Sigmoid colon (tissue), 4 donors: Measurements from ENCODE around the gene SNW1.

Experiments used
- POLR2A ChIP-seq, 2 donors: fragments of 450-650 bp; IDR thresholded peaks; one replicate each; pipeline ENCODE4 v1.6.1; 2016; ENCODE audit warnings: antibody characterized with exemption in 2 of 2, mild to moderate bottlenecking in 2 of 2, moderate library complexity in 2 of 2
- POLR2AphosphoS5 ChIP-seq, 4 donors: sonication (generic); formaldehyde crosslinking; IDR thresholded peaks; one replicate each; pipeline ENCODE4 v1.6.1; 2017; ENCODE audit warnings: antibody characterized with exemption in 4 of 4
- TF ChIP-seq, protein P1 (sequence below), 4 experiments: fragments of 450-650 bp in 3 of 4; fragments of 200-600 bp in 1 of 4; IDR thresholded peaks; one replicate each; pipeline ENCODE4 v1.5.1; 2016 to 2019; ENCODE audit warnings: antibody characterized with exemption in 4 of 4, mild to moderate bottlenecking in 3 of 4, moderate library complexity in 2 of 4

DNA sequence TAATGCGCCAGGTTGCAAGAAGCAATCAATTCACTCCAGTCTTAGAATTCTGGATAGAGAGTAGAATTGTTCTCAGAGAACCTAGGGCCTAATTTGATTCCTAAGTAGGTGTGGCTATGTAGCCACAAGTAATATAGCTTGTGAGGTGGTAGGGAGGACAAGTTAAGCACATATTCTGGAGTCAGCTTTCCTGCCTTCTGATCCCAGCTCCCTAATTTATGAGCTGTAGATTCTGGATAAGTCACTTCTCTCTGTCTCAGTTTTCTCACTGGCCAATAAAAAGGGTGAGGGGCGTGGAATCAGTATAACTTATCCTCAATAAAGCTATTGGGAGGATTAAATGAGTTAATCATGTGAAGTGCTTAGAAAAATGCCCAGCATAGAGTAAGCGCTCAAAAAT is 3.0 kb upstream of the SNW1 start:
- TF ChIP-seq POLR2AphosphoS5 (IDR thresholded peaks at IDR 0.05) (no peak), POLR2A (IDR thresholded peaks at IDR 0.05) (no peak)
- TF ChIP-seq, protein P1, sequence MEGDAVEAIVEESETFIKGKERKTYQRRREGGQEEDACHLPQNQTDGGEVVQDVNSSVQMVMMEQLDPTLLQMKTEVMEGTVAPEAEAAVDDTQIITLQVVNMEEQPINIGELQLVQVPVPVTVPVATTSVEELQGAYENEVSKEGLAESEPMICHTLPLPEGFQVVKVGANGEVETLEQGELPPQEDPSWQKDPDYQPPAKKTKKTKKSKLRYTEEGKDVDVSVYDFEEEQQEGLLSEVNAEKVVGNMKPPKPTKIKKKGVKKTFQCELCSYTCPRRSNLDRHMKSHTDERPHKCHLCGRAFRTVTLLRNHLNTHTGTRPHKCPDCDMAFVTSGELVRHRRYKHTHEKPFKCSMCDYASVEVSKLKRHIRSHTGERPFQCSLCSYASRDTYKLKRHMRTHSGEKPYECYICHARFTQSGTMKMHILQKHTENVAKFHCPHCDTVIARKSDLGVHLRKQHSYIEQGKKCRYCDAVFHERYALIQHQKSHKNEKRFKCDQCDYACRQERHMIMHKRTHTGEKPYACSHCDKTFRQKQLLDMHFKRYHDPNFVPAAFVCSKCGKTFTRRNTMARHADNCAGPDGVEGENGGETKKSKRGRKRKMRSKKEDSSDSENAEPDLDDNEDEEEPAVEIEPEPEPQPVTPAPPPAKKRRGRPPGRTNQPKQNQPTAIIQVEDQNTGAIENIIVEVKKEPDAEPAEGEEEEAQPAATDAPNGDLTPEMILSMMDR (IDR thresholded peaks at IDR 0.05) = no peak
